DND-41 (cell line): ENCODE data around the gene RMND5B.

ENCODE experiments used
- ATAC-seq: fragments of 200-7000 bp; cut with Tn5 transposase; 3 replicates; pipeline ENCODE4 v1.9.1; 2021; ENCODE audit warnings: low read depth; ENCODE audit not compliant: insufficient read depth
- DNase-seq: peaks from one replicate; pipeline ENCODE4 v3.0.0-alpha.2; 2020
- H2AFZ ChIP-seq: 2 replicates; pipeline ENCODE4 v1.6.0; 2012; ENCODE audit warnings: low read depth, low read length
- H3K27ac ChIP-seq: 2 replicates; pipeline ENCODE4 v1.5.1; 2012; ENCODE audit warnings: low read length, inconsistent platforms
- H3K27me3 ChIP-seq: fragments of 200-600 bp; sonication (generic); 2 replicates; pipeline ENCODE4 v1.6.0; 2012; ENCODE audit warnings: low read length, mild to moderate bottlenecking, inconsistent platforms; ENCODE audit not compliant: insufficient read depth, poor library complexity
- H3K36me3 ChIP-seq: 2 replicates; pipeline ENCODE4 v1.5.1; 2012; ENCODE audit warnings: low read length, inconsistent platforms; ENCODE audit not compliant: insufficient read depth
- H3K4me1 ChIP-seq: 2 replicates; pipeline ENCODE4 v1.5.1; 2012; ENCODE audit warnings: mild to moderate bottlenecking, low read length; ENCODE audit not compliant: insufficient read depth
- H3K4me2 ChIP-seq: 2 replicates; pipeline ENCODE4 v1.6.0; 2012; ENCODE audit warnings: mild to moderate bottlenecking, moderate library complexity, low read length, inconsistent platforms; ENCODE audit not compliant: insufficient read depth
- H3K4me3 ChIP-seq, 2 experiments: fragments of 200-600 bp in 1 of 2; shearing (Covaris generic) in 1 of 2; 2 replicates each; pipeline ENCODE4 v1.5.1; 2012 to 2016; ENCODE audit warnings: inconsistent platforms in 2 of 2, low read length in 2 of 2, mild to moderate bottlenecking in 2 of 2, low read depth in 1 of 2, moderate library complexity in 1 of 2
- H3K79me2 ChIP-seq: 2 replicates; pipeline ENCODE4 v1.6.0; 2012; ENCODE audit warnings: low read length, inconsistent platforms; ENCODE audit not compliant: insufficient read depth
- H3K9ac ChIP-seq: 2 replicates; pipeline ENCODE4 v1.6.0; 2012; ENCODE audit warnings: low read depth, mild to moderate bottlenecking, inconsistent platforms, low read length, moderate library complexity
- H3K9me3 ChIP-seq: 2 replicates; pipeline ENCODE4 v1.5.1; 2012; ENCODE audit warnings: low read length, moderate library complexity, mild to moderate bottlenecking, inconsistent platforms; ENCODE audit not compliant: insufficient read depth, severe bottlenecking
- H4K20me1 ChIP-seq: 2 replicates; pipeline ENCODE4 v1.6.0; 2012; ENCODE audit warnings: low read length; ENCODE audit not compliant: insufficient read depth
- CTCF ChIP-seq: IDR thresholded peaks from 2 replicates; pipeline ENCODE4 v1.5.1; 2012; ENCODE audit warnings: borderline replicate concordance, low read length, moderate library complexity, mild to moderate bottlenecking; ENCODE audit not compliant: poor library complexity, severe bottlenecking; ENCODE audit errors: extremely low read depth
- EZH2 ChIP-seq: IDR thresholded peaks from 3 replicates; pipeline ENCODE4 v1.6.1; 2012; ENCODE audit warnings: borderline replicate concordance, low read depth, mild to moderate bottlenecking, moderate library complexity, low read length, inconsistent platforms; ENCODE audit not compliant: severe bottlenecking

The RMND5B gene

DNA sequence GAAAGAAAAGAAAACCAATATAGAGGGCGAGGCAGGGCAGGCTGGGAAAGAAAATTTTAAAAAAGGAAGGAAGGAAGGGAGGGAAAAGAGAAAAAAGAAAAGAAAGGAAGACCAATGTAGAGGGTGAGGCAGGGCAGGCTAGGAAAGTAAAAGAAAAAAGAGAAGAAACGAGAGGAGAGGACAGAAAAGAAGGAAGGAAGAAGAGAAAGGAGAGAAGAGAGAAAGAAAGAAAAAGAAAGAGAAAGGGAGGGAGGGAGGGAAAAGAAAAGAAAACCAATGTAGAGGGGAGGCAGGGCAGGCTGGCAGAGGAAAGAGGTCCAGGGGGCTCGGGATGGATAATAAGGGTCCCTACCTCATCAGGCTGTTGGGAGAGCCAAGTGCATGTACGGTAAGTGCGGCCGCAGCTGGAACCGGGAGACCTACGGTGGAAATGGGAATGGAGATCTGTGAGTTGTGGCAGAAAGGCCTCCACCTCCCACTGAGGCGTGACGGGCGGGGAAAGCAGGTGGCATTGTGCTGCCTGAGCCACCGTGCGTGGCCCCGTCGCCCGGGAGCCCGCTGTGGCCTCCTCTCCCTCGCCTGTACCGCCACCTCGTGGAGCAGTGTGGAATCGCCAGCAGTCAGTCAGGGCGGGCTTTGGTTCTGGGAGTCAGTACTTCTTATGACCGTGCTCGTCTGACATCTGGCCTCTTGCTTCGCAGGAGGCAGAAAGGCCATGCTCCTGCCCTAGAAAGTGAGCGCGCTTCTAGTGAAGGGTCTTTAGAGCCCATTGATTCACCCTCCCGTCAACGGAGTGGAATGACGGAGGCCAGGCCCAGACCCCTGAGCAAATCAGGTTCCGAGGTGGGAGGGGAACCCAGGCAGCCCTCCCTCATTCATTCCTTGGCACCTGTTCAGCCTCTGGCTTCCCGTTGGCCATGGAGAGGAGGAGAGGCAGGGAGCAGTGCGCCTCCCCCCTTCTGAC is 33.2 kb downstream of the RMND5B start:
- Histone ChIP-seq H3K4me3 (peak overlapping the region in 1 of 2 experiments; percentile 53; a peak in 2 of 4 replicates), H3K4me2 (peak overlapping the region; percentile 93), H2AFZ (peak overlapping the region; percentile 86), H3K9me3 (no peaks in the 10 kb centered on the region), H3K27me3 (peaks cover 6% of the 10 kb centered on the region), H3K4me1 (peaks cover 10% of the 10 kb centered on the region), H3K36me3 (no peaks in the 10 kb centered on the region), H4K20me1 (no peaks in the 10 kb centered on the region), H3K79me2 (no peaks in the 10 kb centered on the region), H3K9ac (peak overlapping the region; percentile 31; the same call in 1 of the 2 replicates), H3K27ac (no peak overlapping the region)
- ATAC-seq (peak; percentile 99), DNase-seq (peak; percentile 86)
- TF ChIP-seq EZH2 (no peak), CTCF (peak; percentile 100)

GRCh38 chr5:178165581-178165980 is 34.8 kb downstream of the RMND5B start:
- DNase-seq (no peak), ATAC-seq (no peak)
- peaks cover 10% of the 10 kb centered on the region for H3K4me1 ChIP-seq
- peaks cover 6% of the 10 kb centered on the region for H3K27me3 ChIP-seq
- H3K4me3 ChIP-seq, result no peak overlapping the region
- no peaks in the 10 kb centered on the region for H3K9me3 ChIP-seq
- no peak overlapping the region for H3K9ac ChIP-seq
- TF ChIP-seq CTCF, result no peak
- no peak for TF ChIP-seq EZH2
- H3K79me2 ChIP-seq, result no peaks in the 10 kb centered on the region
- H2AFZ ChIP-seq, result no peak overlapping the region
- H3K36me3 ChIP-seq, result no peaks in the 10 kb centered on the region
- no peak overlapping the region for H3K4me2 ChIP-seq
- H3K27ac ChIP-seq, result no peak overlapping the region
- no peaks in the 10 kb centered on the region for H4K20me1 ChIP-seq

DNA sequence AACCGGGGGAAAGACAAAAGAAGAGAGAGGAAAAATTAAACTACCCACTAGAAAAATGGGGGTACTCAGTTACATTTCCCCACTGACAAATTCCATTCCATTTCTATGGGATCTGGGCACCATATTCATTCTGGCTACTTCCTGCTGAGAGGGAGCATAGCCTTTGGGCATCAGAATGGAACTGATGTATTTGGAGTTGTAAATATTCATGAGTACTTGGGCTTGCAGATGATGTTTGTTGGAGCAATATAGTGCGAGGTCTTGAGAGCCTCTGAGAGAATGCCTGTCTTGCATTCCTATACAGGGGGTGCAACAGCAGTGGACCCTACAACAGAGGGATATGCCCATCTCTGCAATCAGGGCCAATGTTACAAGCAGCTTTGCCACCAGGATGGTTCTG is 39.6 kb downstream of the RMND5B start:
- Histone ChIP-seq H3K36me3 (no peaks in the 10 kb centered on the region), H3K4me2 (no peak overlapping the region), H2AFZ (no peak overlapping the region), H3K4me3 (no peak overlapping the region), H3K27me3 (no peaks in the 10 kb centered on the region), H3K27ac (no peak overlapping the region), H3K79me2 (no peaks in the 10 kb centered on the region), H3K9me3 (no peaks in the 10 kb centered on the region), H3K4me1 (no peaks in the 10 kb centered on the region), H3K9ac (no peak overlapping the region), H4K20me1 (no peaks in the 10 kb centered on the region)
- no peak for ATAC-seq
- no peak for DNase-seq
- no peak for TF ChIP-seq CTCF
- TF ChIP-seq EZH2, result no peak
